ENCODE data around the gene SPTLC2.
A peak's percentile ranks its signal among the peaks of the same experiment; 100 is the strongest.

Gene SPTLC2

GRCh38 chr14:77649326-77649725 is 32.9 kb upstream of the SPTLC2 start:
- no peak for DNase-seq
- H3K4me1 ChIP-seq (ENCODE audit: control extremely low read depth in 1 of 4, control insufficient read depth in 4 of 4, insufficient read depth in 4 of 4, low read length in 3 of 4): peaks cover 0 to 10% (median 9%) of the 10 kb centered on the region in 4 experiments
- no peak overlapping the region for H3K27ac ChIP-seq (ENCODE audit: insufficient read depth in 1 of 2, low read depth in 1 of 2, low read length in 2 of 2, poor library complexity in 1 of 2, severe bottlenecking in 2 of 2)
- no peaks in the 10 kb centered on the region for H3K9me3 ChIP-seq (ENCODE audit: control extremely low read depth in 1 of 5, control insufficient read depth in 4 of 5, insufficient read depth in 2 of 5, low read depth in 1 of 5, low read length in 4 of 5)
- H3K27me3 ChIP-seq (replicated peaks in 2 of 5; ENCODE audit: control insufficient read depth in 4 of 5, insufficient read depth in 5 of 5, low read length in 4 of 5): no peaks in the 10 kb centered on the region
- ChIA-PET POLR2A (no interaction called here), CTCF (interaction anchor here (0.5 to 1.7 kb wide), 2 partner anchors 12 to 1282 kb away, joined by 3 read pairs; no protein-coding TSS in a partner anchor)
- no peak overlapping the region for H3K4me3 ChIP-seq (ENCODE audit: control insufficient read depth in 1 of 7, extremely low read depth in 1 of 7, insufficient read depth in 4 of 7, low read depth in 2 of 7, low read length in 6 of 7)
- 100% methylated on average over 2 of the region's 3 CpGs for WGBS (ENCODE audit: insufficient coverage)
- H3K36me3 ChIP-seq (ENCODE audit: control insufficient read depth in 4 of 4, insufficient read depth in 4 of 4, low read length in 3 of 4): no peaks in the 10 kb centered on the region

- Histone ChIP-seq H3K27ac (ENCODE audit: insufficient read depth in 1 of 2, low read depth in 1 of 2, low read length in 2 of 2, poor library complexity in 1 of 2, severe bottlenecking in 2 of 2) (no peak overlapping the region), H3K27me3 (replicated peaks in 2 of 5; ENCODE audit: control insufficient read depth in 4 of 5, insufficient read depth in 5 of 5, low read length in 4 of 5) (no peaks in the 10 kb centered on the region), H3K9me3 (ENCODE audit: control extremely low read depth in 1 of 5, control insufficient read depth in 4 of 5, insufficient read depth in 2 of 5, low read depth in 1 of 5, low read length in 4 of 5) (no peaks in the 10 kb centered on the region), H3K4me1 (ENCODE audit: control extremely low read depth in 1 of 4, control insufficient read depth in 4 of 4, insufficient read depth in 4 of 4, low read length in 3 of 4) (peaks cover 0 to 4% (median 3%) of the 10 kb centered on the region in 4 experiments), H3K4me3 (ENCODE audit: control insufficient read depth in 1 of 7, extremely low read depth in 1 of 7, insufficient read depth in 4 of 7, low read depth in 2 of 7, low read length in 6 of 7) (no peak overlapping the region), H3K36me3 (ENCODE audit: control insufficient read depth in 4 of 4, insufficient read depth in 4 of 4, low read length in 3 of 4) (no peaks in the 10 kb centered on the region)
- no peak for DNase-seq
- WGBS (ENCODE audit: insufficient coverage): 80% methylated on average over 2 of the region's 2 CpGs
- POLR2A ChIA-PET: interaction anchor here (0.7 kb wide), 1 partner anchor 10 kb away, joined by 4 read pairs; no protein-coding TSS in a partner anchor
- CTCF ChIA-PET: interaction anchor here (0.5 kb wide), 1 partner anchor 1283 kb away, joined by 3 read pairs; no protein-coding TSS in a partner anchor
These were observed 32.2 kb upstream of the SPTLC2 start for GRCh38 chr14:77648520-77649200.

GRCh38 chr14:77647853-77648252 is 31.4 kb upstream of the SPTLC2 start:
- CTCF ChIA-PET: interaction anchor here (0.8 kb wide), 1 partner anchor 12 kb away, joined by 5 read pairs; no protein-coding TSS in a partner anchor
- Histone ChIP-seq H3K36me3 (ENCODE audit: control insufficient read depth in 4 of 4, insufficient read depth in 4 of 4, low read length in 3 of 4) (no peaks in the 10 kb centered on the region), H3K9me3 (ENCODE audit: control extremely low read depth in 1 of 5, control insufficient read depth in 4 of 5, insufficient read depth in 2 of 5, low read depth in 1 of 5, low read length in 4 of 5) (no peaks in the 10 kb centered on the region), H3K27ac (ENCODE audit: insufficient read depth in 1 of 2, low read depth in 1 of 2, low read length in 2 of 2, poor library complexity in 1 of 2, severe bottlenecking in 2 of 2) (no peak overlapping the region), H3K4me3 (ENCODE audit: control insufficient read depth in 1 of 7, extremely low read depth in 1 of 7, insufficient read depth in 4 of 7, low read depth in 2 of 7, low read length in 6 of 7) (no peak overlapping the region), H3K4me1 (ENCODE audit: control extremely low read depth in 1 of 4, control insufficient read depth in 4 of 4, insufficient read depth in 4 of 4, low read length in 3 of 4) (no peaks in the 10 kb centered on the region), H3K27me3 (replicated peaks in 2 of 5; ENCODE audit: control insufficient read depth in 4 of 5, insufficient read depth in 5 of 5, low read length in 4 of 5) (no peaks in the 10 kb centered on the region)
- POLR2A ChIA-PET: interaction anchor here (0.7 kb wide), 1 partner anchor 11 kb away, joined by 4 read pairs; no protein-coding TSS in a partner anchor
- no peak for DNase-seq
- 89% methylated on average over 2 of the region's 2 CpGs for WGBS (ENCODE audit: insufficient coverage)

- ChIA-PET CTCF (interaction anchor here (0.8 to 1.1 kb wide), 2 partner anchors 9 to 35 kb away, joined by 3 read pairs; no protein-coding TSS in a partner anchor), POLR2A (no interaction called here)
- WGBS (ENCODE audit: insufficient coverage): 100% methylated on average over 3 of the region's 4 CpGs
- peaks cover under 1 to 6% (median 4%) of the 10 kb centered on the region in 4 experiments for H3K4me1 ChIP-seq (ENCODE audit: control extremely low read depth in 1 of 4, control insufficient read depth in 4 of 4, insufficient read depth in 4 of 4, low read length in 3 of 4)
- H3K36me3 ChIP-seq (ENCODE audit: control insufficient read depth in 4 of 4, insufficient read depth in 4 of 4, low read length in 3 of 4): no peaks in the 10 kb centered on the region
- H3K9me3 ChIP-seq (ENCODE audit: control extremely low read depth in 1 of 5, control insufficient read depth in 4 of 5, insufficient read depth in 2 of 5, low read depth in 1 of 5, low read length in 4 of 5): no peaks in the 10 kb centered on the region
- H3K4me3 ChIP-seq (ENCODE audit: control insufficient read depth in 1 of 7, extremely low read depth in 1 of 7, insufficient read depth in 4 of 7, low read depth in 2 of 7, low read length in 6 of 7): no peak overlapping the region
- no peak for DNase-seq
- no peaks in the 10 kb centered on the region for H3K27me3 ChIP-seq (replicated peaks in 2 of 5; ENCODE audit: control insufficient read depth in 4 of 5, insufficient read depth in 5 of 5, low read length in 4 of 5)
- H3K27ac ChIP-seq (ENCODE audit: insufficient read depth in 1 of 2, low read depth in 1 of 2, low read length in 2 of 2, poor library complexity in 1 of 2, severe bottlenecking in 2 of 2): no peak overlapping the region
These were observed 30.5 kb upstream of the SPTLC2 start for GRCh38 chr14:77646907-77647306.

GRCh38 chr14:77645520-77646230 is 29.2 kb upstream of the SPTLC2 start:
- POLR2A ChIA-PET: no interaction called here
- 96% methylated on average over 12 of the region's 15 CpGs for WGBS (ENCODE audit: insufficient coverage)
- no peaks in the 10 kb centered on the region for H3K27me3 ChIP-seq (replicated peaks in 2 of 5; ENCODE audit: control insufficient read depth in 4 of 5, insufficient read depth in 5 of 5, low read length in 4 of 5)
- H3K27ac ChIP-seq (ENCODE audit: insufficient read depth in 1 of 2, low read depth in 1 of 2, low read length in 2 of 2, poor library complexity in 1 of 2, severe bottlenecking in 2 of 2): no peak overlapping the region
- no peak for DNase-seq
- peaks cover 2 to 16% (median 14%) of the 10 kb centered on the region in 4 experiments for H3K4me1 ChIP-seq (ENCODE audit: control extremely low read depth in 1 of 4, control insufficient read depth in 4 of 4, insufficient read depth in 4 of 4, low read length in 3 of 4)
- H3K4me3 ChIP-seq (ENCODE audit: control insufficient read depth in 1 of 7, extremely low read depth in 1 of 7, insufficient read depth in 4 of 7, low read depth in 2 of 7, low read length in 6 of 7): no peak overlapping the region
- no peaks in the 10 kb centered on the region for H3K9me3 ChIP-seq (ENCODE audit: control extremely low read depth in 1 of 5, control insufficient read depth in 4 of 5, insufficient read depth in 2 of 5, low read depth in 1 of 5, low read length in 4 of 5)
- H3K36me3 ChIP-seq (ENCODE audit: control insufficient read depth in 4 of 4, insufficient read depth in 4 of 4, low read length in 3 of 4): no peaks in the 10 kb centered on the region
- CTCF ChIA-PET: interaction anchor here (1.8 to 1.9 kb wide), 2 partner anchors 8 to 14 kb away, joined by 4 to 10 read pairs; no protein-coding TSS in a partner anchor

GRCh38 chr14:77642407-77642806 is 26.0 kb upstream of the SPTLC2 start:
- Histone ChIP-seq H3K27me3 (replicated peaks in 2 of 5; ENCODE audit: control insufficient read depth in 4 of 5, insufficient read depth in 5 of 5, low read length in 4 of 5) (no peaks in the 10 kb centered on the region), H3K9me3 (ENCODE audit: control extremely low read depth in 1 of 5, control insufficient read depth in 4 of 5, insufficient read depth in 2 of 5, low read depth in 1 of 5, low read length in 4 of 5) (no peaks in the 10 kb centered on the region), H3K4me1 (ENCODE audit: control extremely low read depth in 1 of 4, control insufficient read depth in 4 of 4, insufficient read depth in 4 of 4, low read length in 3 of 4) (peaks cover 2 to 22% (median 15%) of the 10 kb centered on the region in 4 experiments), H3K36me3 (ENCODE audit: control insufficient read depth in 4 of 4, insufficient read depth in 4 of 4, low read length in 3 of 4) (no peaks in the 10 kb centered on the region), H3K27ac (ENCODE audit: insufficient read depth in 1 of 2, low read depth in 1 of 2, low read length in 2 of 2, poor library complexity in 1 of 2, severe bottlenecking in 2 of 2) (peak overlapping the region in 1 of 2 experiments; percentile 76), H3K4me3 (ENCODE audit: control insufficient read depth in 1 of 7, extremely low read depth in 1 of 7, insufficient read depth in 4 of 7, low read depth in 2 of 7, low read length in 6 of 7) (peak overlapping the region; percentile 57 to 84 (median 79))
- ChIA-PET CTCF (no interaction called here), POLR2A (no interaction called here)
- 69% methylated on average over 6 of the region's 7 CpGs for WGBS (ENCODE audit: insufficient coverage)
- DNase-seq: no peak

All from common myeloid progenitor, CD34-positive (primary cell).